NCI-H345 (cell line): ENCODE measurements around the gene SFXN5.
"Not testable (repeated sequence)": the region's sequence is repeated elsewhere in the genome, so short reads cannot be mapped to it uniquely, and the experiment has no call there.

Experiments
- DNase-seq: peaks from one replicate; lab custom pipeline; 2025; lab: John Stamatoyannopoulos, UW

Gene SFXN5, protein sequence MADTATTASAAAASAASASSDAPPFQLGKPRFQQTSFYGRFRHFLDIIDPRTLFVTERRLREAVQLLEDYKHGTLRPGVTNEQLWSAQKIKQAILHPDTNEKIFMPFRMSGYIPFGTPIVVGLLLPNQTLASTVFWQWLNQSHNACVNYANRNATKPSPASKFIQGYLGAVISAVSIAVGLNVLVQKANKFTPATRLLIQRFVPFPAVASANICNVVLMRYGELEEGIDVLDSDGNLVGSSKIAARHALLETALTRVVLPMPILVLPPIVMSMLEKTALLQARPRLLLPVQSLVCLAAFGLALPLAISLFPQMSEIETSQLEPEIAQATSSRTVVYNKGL

DNA sequence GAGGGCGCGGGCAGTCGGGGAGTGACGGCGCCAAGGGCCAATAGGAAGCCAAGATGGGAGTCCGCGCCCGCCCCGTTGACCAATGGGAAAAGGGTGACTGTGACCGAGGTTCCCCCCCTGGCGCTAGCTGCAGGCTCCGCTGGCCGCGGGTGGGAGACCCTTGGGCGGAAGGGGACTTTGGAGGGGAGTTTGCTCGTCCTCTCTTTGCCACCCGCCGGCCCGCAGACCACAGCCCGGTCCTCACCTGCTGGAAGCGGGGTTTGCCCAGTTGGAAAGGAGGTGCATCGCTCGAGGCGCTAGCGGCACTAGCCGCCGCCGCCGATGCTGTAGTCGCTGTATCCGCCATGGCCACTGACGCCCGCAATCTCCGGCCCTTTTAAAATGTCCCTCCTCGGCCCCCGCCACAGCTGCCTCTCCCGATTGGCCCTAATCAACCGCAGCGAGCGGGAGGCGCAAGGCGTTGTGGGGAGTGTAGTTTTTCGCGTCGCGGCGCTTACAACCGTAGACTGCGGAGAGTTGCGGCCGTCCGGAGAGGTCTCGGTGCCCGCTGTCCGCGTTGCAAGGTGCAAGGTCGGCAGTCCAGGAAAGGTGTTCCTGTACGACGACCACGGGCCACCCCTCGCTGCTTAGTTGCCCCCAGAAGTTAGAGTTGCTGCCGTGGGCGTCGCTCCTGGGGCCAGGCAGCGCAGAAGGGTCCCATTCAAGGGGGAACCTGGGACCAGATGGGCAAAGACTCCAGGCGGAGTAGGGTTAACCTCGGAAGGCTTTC, at the start of gene SFXN5:
Gene SFXN5 (minus strand): TSS at position 353 of the 769 bp plus-strand sequence. CDS start 7 bp downstream, at position 346.
- DNase-seq: peak; percentile 95

DNA sequence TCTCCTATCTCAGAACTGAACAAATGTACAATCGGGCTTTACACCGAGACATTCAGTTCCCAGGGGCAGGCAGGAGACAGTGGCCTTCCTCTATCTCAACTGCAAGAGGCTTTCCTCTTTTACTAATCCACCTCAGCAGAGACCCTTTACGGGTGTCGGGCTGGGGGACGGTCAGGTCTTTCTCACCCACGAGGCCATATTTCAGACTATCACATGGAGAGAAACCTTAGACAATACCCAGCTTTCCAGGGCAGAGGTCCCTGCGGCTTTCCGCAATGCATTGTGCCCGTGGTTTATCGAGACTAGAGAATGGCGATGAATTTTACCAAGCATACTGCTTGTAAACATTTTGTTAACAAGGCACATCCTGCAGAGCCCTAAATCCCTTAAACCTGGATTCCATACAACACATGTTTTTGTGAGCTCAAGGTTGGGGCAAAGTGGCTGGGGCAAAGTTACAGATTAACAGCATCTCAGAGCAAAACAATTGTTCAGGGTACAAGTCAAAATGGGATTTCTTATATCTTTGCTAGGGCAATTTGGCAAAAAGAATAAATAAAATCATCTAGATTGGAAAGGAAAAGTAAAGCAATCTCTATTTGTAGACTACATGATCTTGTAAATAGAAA, 48.2 kb upstream of the SFXN5 start:
- not testable (repeated sequence) for DNase-seq

DNA sequence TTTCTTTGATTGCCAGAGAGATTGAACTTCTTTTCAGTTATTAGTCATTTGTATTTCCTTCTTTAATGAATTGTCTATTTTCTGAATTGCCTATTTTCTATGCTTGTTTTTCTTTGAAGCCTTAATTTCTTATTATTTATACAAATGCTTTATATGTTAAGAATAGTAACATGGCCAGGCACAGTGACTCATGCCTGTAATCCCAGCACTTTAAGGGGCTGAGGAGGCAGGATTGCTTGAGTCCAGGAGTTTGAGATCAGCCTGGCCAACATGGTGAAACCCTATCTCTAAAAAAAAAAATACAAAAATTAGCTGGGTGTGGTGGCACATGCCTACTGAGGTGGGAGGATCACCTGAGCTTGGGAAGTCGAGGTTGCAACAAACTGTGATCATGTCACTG, 45.9 kb upstream of the SFXN5 start:
- no peak for DNase-seq

DNA sequence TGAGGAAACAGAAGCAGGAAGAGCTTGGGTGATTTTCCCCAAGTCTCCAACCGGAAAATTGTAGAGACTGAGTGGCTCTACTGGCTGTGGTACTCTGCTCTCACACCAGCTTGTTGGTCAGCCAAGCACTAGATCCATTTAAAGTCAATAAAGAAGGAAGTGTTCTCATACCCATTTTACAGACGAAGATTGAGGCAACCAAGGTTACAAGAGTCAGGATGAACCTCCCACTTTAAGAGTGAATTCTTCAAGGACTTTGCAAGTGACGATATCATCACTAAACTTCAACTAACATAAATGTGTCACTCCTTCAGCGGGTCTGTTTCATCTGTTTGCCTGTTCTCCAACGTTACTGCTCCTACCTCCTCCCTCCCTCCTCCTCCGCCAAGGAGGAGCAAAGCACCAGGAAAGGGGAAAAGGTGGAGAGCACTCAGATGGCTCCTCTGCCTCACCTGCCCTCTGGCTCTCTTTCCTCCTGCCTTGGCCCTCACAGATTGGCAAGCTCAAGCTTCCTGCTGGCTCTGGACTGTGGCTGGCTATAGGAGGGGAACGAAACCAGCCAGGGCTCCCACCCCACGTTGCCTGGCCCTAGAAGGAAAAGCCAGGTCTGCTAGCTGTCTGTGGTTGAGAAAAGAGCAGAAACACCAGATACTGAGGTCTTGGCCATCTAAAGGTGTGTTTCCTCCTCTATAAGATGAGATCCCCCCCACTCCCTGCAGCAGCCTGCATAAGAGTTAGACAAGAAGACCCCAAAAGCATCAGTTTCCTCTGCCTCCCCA, 44.9 kb upstream of the SFXN5 start:
- no peak for DNase-seq

DNA sequence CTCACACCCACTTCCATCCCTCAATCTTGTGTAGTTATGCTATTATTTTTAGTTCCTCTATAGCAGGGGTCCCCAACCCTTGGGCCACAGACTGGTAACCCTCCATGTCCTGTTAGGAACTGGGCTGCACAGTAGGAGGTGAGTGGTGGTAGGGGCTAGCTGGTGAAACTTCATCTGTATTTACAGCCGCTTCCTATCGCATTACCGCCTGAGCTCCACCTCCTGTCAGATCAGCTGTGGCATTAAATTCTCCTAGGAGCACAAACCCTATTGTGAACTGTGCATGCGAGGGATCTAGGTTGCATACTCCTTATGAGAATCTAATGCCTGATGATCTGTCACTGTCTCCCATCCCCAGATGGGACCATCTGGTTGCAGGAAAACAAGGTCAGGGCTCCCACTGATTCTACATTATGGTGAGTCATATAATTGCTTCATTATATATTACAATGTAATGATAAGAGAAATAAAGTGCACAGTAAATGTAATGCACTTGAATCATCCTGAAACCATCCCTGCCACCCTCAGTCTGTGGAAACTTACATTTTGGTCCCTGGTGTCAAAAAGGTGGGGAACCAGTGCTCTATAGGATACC, 42.9 kb upstream of the SFXN5 start:
- DNase-seq: no peak

DNA sequence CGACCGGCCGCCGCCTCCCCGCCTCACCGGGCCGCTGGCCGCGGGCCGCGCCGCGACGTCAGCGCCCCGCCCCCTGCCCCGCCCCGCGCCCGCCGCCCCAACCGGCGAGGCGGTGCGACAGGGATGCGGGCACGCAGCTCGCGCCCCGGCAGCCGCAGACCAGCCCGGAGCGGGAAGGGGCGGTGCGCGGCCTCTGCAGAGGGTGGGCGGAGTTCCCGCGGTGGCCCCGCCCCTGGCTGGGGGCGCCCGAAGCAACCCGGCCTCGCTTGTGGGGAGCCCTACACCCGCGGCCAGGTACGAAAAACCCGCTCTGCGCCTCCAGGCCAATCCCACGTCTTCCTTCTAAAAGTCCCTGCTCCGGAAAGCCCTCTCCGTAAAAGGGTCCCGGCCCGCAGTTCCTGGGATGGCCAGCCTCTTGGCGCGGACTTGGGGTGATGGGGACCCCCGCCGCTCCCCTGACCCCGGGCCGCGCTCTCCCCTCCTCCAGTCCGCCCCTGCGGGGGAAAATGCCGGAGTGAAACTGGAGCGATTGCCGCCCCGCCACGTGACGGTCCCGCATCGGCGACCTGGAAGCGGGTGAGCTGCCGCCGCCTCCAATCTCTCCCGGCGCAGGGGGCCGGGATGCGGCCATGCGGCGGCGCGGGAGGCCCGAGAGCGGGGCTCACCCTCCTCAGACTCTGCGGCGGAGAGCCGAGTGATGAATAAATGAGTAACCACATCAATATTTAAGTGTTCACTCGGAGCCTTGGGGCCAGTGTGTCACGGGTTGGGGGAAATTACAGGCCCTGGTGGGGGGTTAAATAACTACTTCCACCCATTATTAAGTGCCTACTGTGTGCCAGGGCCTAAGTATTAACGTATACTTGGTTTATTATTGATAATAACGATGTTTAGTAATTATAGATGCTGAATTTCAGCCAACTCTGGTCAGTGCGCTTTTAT, 41.7 kb upstream of the SFXN5 start, which contains the start of gene RAB11FIP5:
Gene RAB11FIP5 (minus strand): TSS at position 36 of the 942 bp plus-strand sequence. CDS start 171 bp downstream, outside the sequence.
- peak; percentile 86 for DNase-seq

DNA sequence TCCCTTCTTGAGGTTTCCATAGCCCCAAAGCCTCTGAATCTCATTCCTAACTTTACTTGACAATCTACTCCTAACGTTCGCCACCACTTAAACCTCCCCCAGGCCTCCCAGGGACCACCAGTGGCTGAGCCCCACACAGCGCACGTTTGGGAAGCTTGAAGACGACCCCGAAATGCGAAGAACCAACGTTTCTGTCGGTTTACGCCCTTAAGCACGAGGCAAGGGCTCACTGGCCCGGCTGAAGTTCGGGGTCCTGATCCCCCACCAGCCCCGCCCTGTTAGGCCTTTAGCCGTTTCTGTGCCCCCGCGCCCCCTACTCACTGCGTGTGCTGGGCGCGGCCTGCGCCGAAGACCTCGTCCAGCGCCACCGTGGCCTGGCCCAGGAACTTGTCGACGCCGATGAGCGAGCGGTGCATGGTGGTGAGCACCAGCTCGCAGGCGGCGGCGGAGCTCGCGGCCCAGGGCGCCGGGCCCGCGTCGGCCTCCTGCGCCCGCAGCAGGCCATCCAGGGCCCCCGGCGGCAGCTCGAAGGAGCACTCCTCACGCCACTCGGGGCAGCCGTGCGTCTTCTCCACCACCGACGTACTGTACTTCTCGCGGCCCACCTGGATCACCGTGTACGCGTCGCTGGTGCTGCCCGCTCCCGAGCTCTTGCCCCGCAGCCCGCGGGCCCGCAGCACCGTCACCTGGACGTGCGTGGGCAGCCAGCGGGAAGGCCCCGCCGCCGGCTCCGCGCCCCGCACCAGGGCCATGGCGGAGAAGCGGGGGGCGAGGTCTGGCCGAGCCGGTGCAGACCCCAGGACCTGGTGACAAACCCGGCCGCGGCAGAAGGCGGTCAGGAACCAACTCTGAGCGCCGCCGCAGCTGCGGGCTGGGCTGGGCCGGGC, 40.8 kb upstream of the SFXN5 start:
- peak; percentile 27 for DNase-seq

DNA sequence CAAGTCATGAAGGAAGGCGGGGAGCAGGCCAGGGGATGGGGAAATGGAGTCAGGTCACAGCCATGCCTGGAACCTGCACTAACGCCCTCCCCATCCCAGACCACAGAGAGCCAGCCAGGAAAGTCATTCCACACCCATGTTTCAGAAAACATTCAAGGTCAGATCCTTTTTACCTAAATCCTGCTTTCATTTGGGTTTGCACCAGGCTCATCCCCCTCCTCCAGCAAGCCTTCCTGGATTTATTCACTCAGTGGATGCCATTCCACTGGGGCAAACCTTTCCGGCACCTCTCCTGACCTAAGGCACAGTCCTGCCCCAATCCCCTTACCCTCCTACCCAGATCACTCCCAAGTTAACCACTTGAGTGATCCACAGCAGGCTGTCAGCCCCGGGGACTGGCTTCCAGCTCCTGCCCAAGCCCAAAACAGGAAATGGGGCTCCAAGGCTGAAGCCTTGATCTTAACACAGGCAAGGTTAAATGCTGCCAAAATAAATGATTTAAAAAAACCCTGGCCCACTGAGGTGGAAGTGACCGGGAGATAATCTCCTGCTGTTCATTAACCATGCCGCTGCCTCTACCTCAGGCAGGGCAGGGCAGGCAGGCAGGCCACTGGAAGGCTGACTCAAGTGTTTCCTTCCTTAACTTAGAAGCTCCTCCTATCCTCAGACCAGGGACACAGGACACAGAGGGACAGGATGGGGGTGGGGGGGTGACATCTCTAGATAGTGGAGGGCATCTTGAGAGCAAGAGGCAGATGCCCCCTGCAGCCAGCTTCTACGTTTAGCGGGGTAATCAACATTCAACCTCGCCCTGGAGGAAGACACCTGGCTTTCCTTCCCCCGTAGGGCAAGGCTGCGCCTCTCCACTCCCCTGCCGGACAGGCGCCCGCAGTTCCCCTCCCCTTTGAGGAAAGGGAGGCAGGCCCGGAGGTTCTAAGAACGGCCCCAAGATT, 39.8 kb upstream of the SFXN5 start:
- DNase-seq: no peak

DNA sequence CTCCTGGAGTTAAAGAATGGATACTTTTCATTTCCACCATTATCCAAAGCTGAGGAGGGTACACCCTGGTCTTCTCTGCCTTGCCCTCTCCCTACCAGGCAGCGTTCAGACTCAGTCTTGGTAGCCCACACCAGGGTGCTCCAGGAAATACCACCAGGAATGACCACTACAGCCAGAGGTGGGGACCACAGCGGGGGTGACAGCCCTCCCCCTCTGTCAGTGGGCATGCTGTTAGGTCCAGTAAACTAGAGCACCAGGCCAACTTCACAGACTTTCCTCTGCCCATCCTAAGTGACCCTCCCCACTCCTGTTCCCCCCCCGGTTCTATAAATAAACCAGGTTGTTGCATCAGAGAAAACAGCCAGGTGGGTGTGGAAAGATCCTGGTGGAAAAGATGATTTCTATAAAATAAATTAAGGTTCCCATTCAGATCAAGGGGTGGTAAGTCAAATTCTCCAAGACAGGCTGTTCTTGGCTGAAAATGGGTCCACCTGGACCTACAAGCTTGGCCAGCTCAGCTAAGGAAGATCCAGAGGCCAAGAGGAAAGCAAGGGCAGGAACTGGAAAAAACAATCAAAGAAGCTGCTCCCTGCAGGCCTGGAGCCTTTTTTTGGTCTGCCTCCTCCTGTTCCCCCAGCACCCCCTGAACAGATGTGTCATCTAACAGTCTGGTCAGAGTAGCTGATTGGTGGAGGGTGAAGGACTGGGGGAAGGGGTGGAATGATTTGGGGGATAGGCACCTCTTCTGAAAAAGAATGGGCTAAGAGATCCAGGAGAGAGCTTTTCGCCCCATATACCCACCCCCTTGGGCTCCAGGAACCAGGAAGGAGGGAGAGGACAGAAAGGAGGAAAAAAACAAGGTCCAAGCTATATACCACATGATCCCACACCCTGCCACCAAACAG, 38.9 kb upstream of the SFXN5 start:
- DNase-seq: no peak

DNA sequence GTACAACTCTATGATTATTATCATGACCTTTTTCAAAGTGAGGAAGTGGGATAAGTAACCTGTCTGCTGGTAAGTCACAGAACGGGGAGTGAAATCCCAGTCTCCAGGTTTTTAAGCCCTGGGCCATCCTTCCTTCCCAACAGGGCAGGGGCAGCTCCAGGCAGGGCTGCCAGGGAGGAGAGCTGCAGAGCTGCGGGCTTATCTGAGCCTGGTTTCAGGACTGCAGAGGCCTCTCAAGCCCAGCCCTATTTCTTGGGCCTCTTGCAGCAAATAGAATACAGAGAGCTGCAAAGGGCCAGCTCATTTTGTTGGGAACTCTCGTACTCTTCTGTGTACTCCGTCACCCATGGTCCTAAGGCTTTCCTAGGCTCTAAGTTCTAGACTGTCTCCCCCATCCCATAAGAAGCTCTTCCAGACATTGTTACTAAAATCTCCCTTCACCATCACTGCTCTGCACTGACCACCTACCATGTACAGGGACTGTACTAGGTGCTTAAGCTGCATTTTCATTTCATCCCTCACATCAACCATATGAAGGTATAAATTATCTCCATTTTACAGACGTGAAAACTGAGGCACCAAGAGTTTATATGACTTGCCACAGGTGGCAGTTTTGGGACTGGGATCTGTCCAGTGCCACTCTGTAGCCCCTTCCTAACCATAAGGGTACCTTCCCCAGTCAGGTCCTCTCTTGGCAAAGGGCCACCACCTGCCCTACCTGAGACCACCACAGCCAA, 38.1 kb upstream of the SFXN5 start:
- DNase-seq: no peak

DNA sequence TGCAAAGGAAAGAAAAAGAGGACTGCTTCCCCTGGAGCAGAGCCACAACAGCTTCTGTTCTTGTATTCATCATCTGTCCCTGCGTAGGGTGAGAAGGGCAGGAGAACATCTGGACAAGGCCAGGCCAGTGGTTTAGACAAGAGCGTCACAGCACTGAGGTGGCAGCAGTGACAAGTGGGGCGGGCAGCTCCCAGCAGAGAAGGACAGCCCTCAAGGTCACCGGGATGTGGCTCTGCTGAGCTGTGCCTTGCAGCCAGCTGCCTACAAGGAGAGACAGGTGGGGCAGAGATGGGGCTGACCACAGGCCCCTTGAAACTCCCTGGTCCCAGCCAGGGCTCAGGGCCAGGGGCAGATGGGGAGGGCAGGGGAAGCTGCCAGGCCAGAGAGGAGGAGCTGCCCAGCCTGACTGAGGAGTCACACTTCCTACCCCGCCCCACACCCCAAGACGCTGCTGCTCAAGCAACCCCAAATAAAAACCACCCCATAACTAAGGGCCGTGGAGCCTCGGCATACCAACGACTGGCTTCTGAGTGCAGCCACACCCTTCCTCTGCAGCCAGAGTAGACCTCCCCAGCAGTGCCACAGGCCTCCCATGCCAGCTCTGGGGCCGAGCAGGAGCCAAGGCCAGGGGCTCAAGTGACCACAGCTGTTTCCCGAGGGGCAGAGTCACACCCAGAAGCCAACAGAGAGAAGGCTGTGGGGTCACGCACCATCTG, 35.9 kb upstream of the SFXN5 start:
- DNase-seq: no peak

DNA sequence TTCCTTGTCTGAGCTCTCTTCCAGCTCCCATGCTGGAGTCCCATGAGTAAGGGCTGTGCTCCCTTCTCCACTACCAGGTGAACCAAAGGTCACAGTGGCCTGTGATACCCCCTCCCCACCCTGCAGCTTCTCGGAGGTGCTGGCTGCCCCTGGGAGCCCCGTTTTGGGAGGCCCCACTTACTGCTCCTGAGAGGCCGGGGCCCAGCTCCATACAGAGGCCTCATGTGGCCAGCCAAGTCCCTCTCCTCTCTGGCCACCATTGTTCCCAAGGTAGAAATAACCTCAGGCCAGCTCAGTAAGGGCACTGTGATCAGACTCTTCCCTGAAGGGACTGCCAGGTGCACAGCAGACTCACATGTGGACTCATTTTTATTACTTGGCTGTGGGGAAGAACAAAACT, 35.3 kb upstream of the SFXN5 start:
- DNase-seq: no peak

DNA sequence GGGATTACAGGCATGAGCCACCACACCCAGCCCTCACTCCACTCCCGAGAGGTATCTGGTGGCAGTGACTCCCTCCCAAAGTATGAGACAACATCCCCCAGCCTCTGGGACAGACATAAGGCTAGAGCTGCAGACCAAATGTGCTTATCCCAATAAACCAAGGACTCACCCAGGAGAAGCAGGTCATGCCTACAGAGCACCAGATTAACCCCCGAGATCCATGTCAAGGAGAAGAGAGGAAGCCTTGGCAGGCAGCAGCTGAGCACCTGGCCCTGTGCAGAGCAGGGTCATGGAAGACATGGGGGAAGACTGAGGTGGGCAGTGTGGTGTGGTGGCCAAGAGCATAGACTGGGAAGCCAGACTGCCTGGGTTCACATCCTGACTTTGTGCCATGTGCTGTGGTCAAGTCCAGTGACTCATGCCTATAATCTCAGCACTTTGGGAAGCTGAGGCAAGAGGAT, 34.0 kb upstream of the SFXN5 start:
- DNase-seq: no peak

DNA sequence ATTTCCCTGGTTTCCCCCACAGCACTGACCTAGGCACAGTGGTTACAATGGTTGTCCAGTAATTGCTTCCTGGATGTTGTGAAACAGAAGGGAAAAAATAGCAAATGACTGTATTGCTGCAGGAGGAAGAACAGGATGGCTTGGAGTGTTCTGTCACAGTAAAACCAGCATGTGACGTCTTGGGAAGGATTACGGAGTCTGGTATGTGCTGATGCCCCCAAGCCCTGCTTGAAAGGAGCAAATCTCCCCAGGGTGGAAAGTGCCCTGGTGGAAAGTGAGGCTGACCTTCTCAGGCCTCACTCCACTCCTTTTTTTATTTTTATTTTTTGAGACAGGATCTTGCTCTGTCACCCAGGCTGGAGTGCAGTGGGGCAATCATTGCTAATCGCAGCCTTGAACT, 33.4 kb upstream of the SFXN5 start:
- no peak for DNase-seq

DNA sequence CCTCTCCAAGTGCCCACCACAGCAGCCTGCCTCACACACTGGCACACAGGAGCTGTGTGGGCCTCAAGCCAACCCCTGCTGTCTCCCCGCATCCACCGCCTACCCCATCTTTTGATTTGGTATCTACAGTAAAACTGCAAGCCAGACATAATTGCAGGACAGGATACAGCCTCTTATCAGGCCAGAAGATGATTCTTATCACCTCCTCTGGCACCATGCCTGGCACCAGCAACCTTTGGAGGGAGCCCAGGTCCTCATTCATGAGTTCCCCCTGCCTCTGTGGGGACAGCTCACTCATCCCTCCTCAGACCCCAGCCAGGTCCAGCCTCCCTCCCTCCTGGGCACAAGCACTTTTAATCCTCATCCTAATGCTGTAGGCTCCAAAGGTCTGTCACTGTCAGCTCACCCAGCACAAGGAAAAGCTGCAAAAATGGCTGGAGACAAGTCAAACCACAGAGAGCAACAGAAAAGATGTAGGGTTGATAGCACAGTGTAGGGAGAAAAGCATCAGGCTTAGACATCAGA, 31.6 kb upstream of the SFXN5 start:
- peak; percentile 23 for DNase-seq
